Hepatocyte (in vitro differentiated cells): ENCODE results near the gene ATP10D.

Experiments used
- CTCF ChIP-seq: fragments of 200-600 bp; sonication (generic); IDR thresholded peaks from 2 replicates; pipeline ENCODE4 v1.5.1; 2016; ENCODE audit warnings: antibody characterized with exemption, mild to moderate bottlenecking; ENCODE audit not compliant: poor library complexity
- EZH2 ChIP-seq: fragments of 200-600 bp; sonication (generic); IDR thresholded peaks from 2 replicates; pipeline ENCODE4 v1.6.1; 2016; ENCODE audit warnings: antibody characterized with exemption, mild to moderate bottlenecking, borderline replicate concordance

- TF ChIP-seq CTCF (no peak), EZH2 (no peak)
Observed at GRCh38 chr4:47499700-47500099, 14.6 kb downstream of the ATP10D start.
